GM10248 (cell line): ENCODE measurements around the gene LRRC10.

Source experiments
- CTCF ChIA-PET: fragments of 300-600 bp; sonication (Branson Sonifier 250); formaldehyde crosslinking; extraction: SDS; loops from one replicate; lab custom pipeline; 2021; ENCODE audit warnings: antibody characterized with exemption; lab: Yijun Ruan, JAX
- POLR2A ChIA-PET: fragments of 350-650 bp; sonication (Branson Sonifier 250); formaldehyde crosslinking; extraction: SDS; loops from one replicate; lab custom pipeline; 2020; ENCODE audit warnings: antibody characterized with exemption; lab: Yijun Ruan, JAX
- DNase-seq: peaks from one replicate; pipeline ENCODE4 v3.0.0; 2012; ENCODE audit errors: extremely low spot score
- CTCF ChIP-seq: IDR thresholded peaks from 2 replicates; pipeline ENCODE4 v1.5.1; 2012; ENCODE audit warnings: mild to moderate bottlenecking, low read depth; ENCODE audit errors: extremely low read depth, missing control alignments, control extremely low read depth

Gene LRRC10

GRCh38 chr12:69580074-69580473 is 30.6 kb downstream of the LRRC10 start:
- DNase-seq = no peak
- ChIA-PET CTCF (interaction anchor here (0.6 to 9.6 kb wide), 10 partner anchors 9 to 421 kb away, joined by 3 to 76 read pairs (median 3); partner anchors contain the start of genes FRS2 and RAB3IP), POLR2A (no interaction called here)
- TF ChIP-seq CTCF = no peak

GRCh38 chr12:69579029-69579428 is 31.7 kb downstream of the LRRC10 start:
- ChIA-PET CTCF (interaction anchor here (0.8 to 9.6 kb wide), 5 partner anchors 8 to 221 kb away, joined by 3 to 76 read pairs (median 3); no protein-coding TSS in a partner anchor), POLR2A (no interaction called here)
- DNase-seq = no peak
- TF ChIP-seq CTCF = no peak

- ChIA-PET POLR2A (no interaction called here), CTCF (interaction anchor here (1.1 kb wide), 1 partner anchor 12 kb away, joined by 3 read pairs; no protein-coding TSS in a partner anchor)
- no peak for TF ChIP-seq CTCF
- DNase-seq = no peak
These were observed 32.4 kb downstream of the LRRC10 start for GRCh38 chr12:69578283-69578682.

GRCh38 chr12:69575346-69575745 is 35.4 kb downstream of the LRRC10 start:
- POLR2A ChIA-PET = no interaction called here
- DNase-seq = no peak
- CTCF ChIA-PET = interaction anchor here (0.9 to 1.1 kb wide), 2 partner anchors 8 to 10 kb away, joined by 3 to 5 read pairs; no protein-coding TSS in a partner anchor
- TF ChIP-seq CTCF = no peak

- CTCF ChIA-PET = interaction anchor here (0.7 to 5.4 kb wide), 33 partner anchors 11 to 415 kb away, joined by 3 to 76 read pairs (median 5); partner anchors contain the start of genes CCT2 and FRS2
- POLR2A ChIA-PET = no interaction called here
- TF ChIP-seq CTCF = peak; percentile 70
- peak; percentile 52 for DNase-seq
These were observed 39.9 kb downstream of the LRRC10 start for GRCh38 chr12:69570545-69571399.

- POLR2A ChIA-PET = no interaction called here
- DNase-seq = no peak
- CTCF ChIA-PET = interaction anchor here (0.9 to 5.4 kb wide), 24 partner anchors 10 to 414 kb away, joined by 3 to 76 read pairs (median 6); partner anchors contain the start of genes CCT2 and FRS2
- no peak for TF ChIP-seq CTCF
These were observed 40.6 kb downstream of the LRRC10 start for GRCh38 chr12:69570000-69570516.
